Ovary (tissue), 3 donors: Measurements from ENCODE around the gene GMEB2.

Source experiments
- CTCF ChIP-seq, 3 donors: fragments of 450-650 bp in 2 of 3; fragments of 200-600 bp in 1 of 3; IDR thresholded peaks; one replicate each; pipeline versions ENCODE4 v1.5.1 to v1.8.0; 2016 to 2022; ENCODE audit warnings: antibody characterized with exemption in 3 of 3, mild to moderate bottlenecking in 1 of 3
- POLR2A ChIP-seq: fragments of 450-650 bp; IDR thresholded peaks from one replicate; pipeline ENCODE4 v1.6.1; 2017; ENCODE audit warnings: antibody characterized with exemption, mild to moderate bottlenecking, moderate library complexity
- donor health status: DM: no; HTN: no; CAD: no.

- TF ChIP-seq CTCF (IDR thresholded peaks at IDR 0.05) (no peak), POLR2A (no peak)
Observed at GRCh38 chr20:63568170-63568981, 58.5 kb downstream of the GMEB2 start.
